Osteoblast (primary cell): ENCODE results near the gene CENPF. TPM values are rescaled to one million over a fixed set of nuclear protein-coding genes. Genes with fewer than 3 reads are reported as not detected.

Source experiments
- DNase-seq: peaks from one replicate; pipeline ENCODE4 v3.0.0; 2011; ENCODE audit warnings: low spot score, mixed read lengths; ENCODE audit not compliant: insufficient read length; ENCODE audit errors: missing footprints
- H2AFZ ChIP-seq: 2 replicates; pipeline ENCODE4 v1.6.0; 2011; ENCODE audit warnings: mild to moderate bottlenecking, low read length
- H3K27ac ChIP-seq: 2 replicates; pipeline ENCODE4 v1.5.1; 2011; ENCODE audit warnings: mild to moderate bottlenecking, low read depth, low read length, moderate library complexity
- H3K27me3 ChIP-seq: 2 replicates; pipeline ENCODE4 v1.6.0; 2012; ENCODE audit warnings: mild to moderate bottlenecking, control low read depth, inconsistent platforms, low read length, moderate library complexity; ENCODE audit not compliant: insufficient read depth
- H3K36me3 ChIP-seq: 2 replicates; pipeline ENCODE4 v1.5.1; 2011; ENCODE audit warnings: mild to moderate bottlenecking, low read length, control low read depth, moderate library complexity; ENCODE audit not compliant: insufficient read depth
- H3K4me1 ChIP-seq: 2 replicates; pipeline ENCODE4 v1.5.1; 2011; ENCODE audit warnings: mild to moderate bottlenecking, low read length, control low read depth, moderate library complexity; ENCODE audit not compliant: insufficient read depth
- H3K4me2 ChIP-seq: 2 replicates; pipeline ENCODE4 v1.6.0; 2011; ENCODE audit warnings: mild to moderate bottlenecking, low read length; ENCODE audit not compliant: insufficient read depth
- H3K4me3 ChIP-seq: fragments of 200-600 bp; sonication (generic); 3 replicates; pipeline ENCODE4 v1.5.1; 2012; ENCODE audit warnings: mild to moderate bottlenecking, low read length, inconsistent platforms; ENCODE audit not compliant: insufficient read depth
- H3K79me2 ChIP-seq: 2 replicates; pipeline ENCODE4 v1.6.0; 2012; ENCODE audit warnings: mild to moderate bottlenecking, low read length, control low read depth, inconsistent platforms; ENCODE audit not compliant: insufficient read depth
- H3K9me3 ChIP-seq: 2 replicates; pipeline ENCODE4 v1.5.1; 2011; ENCODE audit warnings: low read depth, low read length, control low read depth
- H4K20me1 ChIP-seq: 2 replicates; pipeline ENCODE4 v1.6.0; 2012; ENCODE audit warnings: mild to moderate bottlenecking, low read length, control low read depth; ENCODE audit not compliant: insufficient read depth
- total RNA-seq: library from RNA; depleted of rRNA; stranded (reverse); fragments of >200 nt; gene quantifications from 2 replicates; pipeline ENCODE4 v1.2.3, GENCODE V29; 2012
- TF ChIP-seq, protein P1 (sequence below): IDR thresholded peaks from 2 replicates; pipeline ENCODE4 v1.5.1; 2011; ENCODE audit warnings: mild to moderate bottlenecking, low read depth, low read length, moderate library complexity; ENCODE audit errors: extremely low read depth

Gene CENPF
- total RNA-seq, 1 donor = 8.3 TPM

DNA sequence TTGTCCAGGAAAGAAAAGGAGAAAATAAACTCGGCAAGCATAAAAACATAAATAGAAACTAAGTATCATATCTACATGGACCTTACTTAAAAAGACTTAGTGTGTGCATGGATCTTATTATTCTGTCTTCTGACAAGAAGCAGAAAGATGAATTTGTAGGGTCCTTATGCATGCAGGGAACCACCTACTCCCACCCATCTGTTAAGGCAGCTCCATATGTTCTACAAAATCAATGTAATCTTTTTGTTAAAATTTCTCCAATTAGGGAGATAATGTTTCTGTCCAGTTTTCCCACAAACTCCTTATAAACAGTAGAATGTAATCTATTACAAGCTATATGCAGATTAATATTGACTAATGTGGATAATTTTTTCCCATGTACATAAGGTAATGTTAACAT, 37.7 kb upstream of the CENPF start:
- Histone ChIP-seq H3K79me2 (no peaks in the 10 kb centered on the region), H3K4me2 (no peak overlapping the region), H3K36me3 (no peaks in the 10 kb centered on the region), H3K9me3 (no peaks in the 10 kb centered on the region), H3K27ac (no peak overlapping the region), H3K27me3 (no peaks in the 10 kb centered on the region), H4K20me1 (no peaks in the 10 kb centered on the region), H3K4me1 (peaks cover 44% of the 10 kb centered on the region), H3K4me3 (no peak overlapping the region), H2AFZ (no peak overlapping the region)
- TF ChIP-seq, protein P1, sequence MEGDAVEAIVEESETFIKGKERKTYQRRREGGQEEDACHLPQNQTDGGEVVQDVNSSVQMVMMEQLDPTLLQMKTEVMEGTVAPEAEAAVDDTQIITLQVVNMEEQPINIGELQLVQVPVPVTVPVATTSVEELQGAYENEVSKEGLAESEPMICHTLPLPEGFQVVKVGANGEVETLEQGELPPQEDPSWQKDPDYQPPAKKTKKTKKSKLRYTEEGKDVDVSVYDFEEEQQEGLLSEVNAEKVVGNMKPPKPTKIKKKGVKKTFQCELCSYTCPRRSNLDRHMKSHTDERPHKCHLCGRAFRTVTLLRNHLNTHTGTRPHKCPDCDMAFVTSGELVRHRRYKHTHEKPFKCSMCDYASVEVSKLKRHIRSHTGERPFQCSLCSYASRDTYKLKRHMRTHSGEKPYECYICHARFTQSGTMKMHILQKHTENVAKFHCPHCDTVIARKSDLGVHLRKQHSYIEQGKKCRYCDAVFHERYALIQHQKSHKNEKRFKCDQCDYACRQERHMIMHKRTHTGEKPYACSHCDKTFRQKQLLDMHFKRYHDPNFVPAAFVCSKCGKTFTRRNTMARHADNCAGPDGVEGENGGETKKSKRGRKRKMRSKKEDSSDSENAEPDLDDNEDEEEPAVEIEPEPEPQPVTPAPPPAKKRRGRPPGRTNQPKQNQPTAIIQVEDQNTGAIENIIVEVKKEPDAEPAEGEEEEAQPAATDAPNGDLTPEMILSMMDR = no peak
- DNase-seq = no peak

DNA sequence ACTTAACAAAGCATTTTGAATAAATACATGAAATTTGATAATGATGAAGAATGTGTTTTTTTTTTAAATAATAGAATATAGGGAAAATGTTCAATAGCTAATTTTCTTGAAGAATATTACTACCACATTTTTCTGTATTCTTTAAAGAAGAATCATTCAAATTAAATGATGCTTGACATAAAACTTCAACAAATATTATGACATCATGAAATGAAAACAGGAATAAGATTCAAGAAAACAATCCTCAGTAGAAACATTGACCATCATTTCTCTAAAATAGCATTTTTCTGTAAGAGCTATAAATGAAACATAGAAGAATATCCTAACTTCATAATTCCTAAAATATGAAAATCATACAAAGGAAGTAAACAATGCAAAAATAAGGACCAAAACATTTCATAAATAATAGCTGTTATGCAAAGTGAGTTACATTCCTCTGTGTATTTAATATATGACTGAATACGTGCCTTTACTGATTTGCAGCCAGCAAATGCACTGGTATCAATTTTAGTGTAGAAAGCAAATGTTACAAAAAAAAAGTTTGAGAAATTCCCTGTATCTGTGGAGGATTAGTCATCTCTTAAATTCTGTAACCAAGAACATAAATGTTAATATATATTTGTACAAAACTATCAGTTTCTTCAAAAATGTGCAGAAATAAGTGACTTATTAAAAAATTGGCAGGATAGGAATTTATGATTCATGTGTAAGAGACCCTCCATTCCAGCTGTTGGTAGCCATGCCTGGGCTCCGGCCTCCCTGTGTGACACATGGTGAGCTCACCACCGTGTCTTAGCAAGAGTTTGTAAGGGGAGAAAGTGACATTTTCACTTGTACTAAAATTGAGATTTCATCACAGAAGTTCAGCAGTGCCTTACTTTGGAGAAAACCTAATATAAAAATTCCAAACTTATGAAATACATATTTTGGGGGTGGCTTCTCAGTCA, 36.6 kb upstream of the CENPF start:
- DNase-seq = no peak
- H3K4me3 ChIP-seq = no peak overlapping the region
- no peaks in the 10 kb centered on the region for H3K27me3 ChIP-seq
- H3K4me2 ChIP-seq = peak overlapping the region; percentile 38
- no peaks in the 10 kb centered on the region for H3K36me3 ChIP-seq
- no peaks in the 10 kb centered on the region for H3K79me2 ChIP-seq
- H3K9me3 ChIP-seq = no peaks in the 10 kb centered on the region
- peak overlapping the region; percentile 58 for H3K27ac ChIP-seq
- peaks cover 53% of the 10 kb centered on the region for H3K4me1 ChIP-seq
- TF ChIP-seq, protein P1 = no peak
- H4K20me1 ChIP-seq = no peaks in the 10 kb centered on the region
- H2AFZ ChIP-seq = no peak overlapping the region

DNA sequence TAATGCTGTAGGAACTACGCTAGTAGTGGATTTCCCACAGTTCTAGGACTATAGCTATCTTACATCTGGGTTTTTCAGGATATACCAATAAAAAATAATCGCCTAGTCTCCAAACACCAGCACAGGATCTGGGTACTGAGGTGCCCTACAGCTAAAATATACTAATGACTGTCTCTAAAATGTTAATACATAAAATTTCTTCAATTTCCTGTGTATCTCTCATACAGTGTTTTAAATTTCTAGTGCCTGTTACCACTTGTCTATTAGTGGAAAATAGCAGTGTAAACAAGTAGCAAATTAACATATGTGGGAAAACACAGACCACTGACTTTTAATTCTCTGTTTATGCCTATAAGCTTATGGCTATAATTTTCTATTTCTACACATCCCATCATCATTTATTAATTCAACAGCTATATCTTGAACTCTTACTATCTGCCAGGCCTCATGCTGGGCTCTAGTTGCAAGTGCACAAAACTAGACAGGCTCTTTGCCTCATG, 35.5 kb upstream of the CENPF start:
- H2AFZ ChIP-seq = no peak overlapping the region

More for the DNA sequence above, 35.5 kb upstream of the CENPF start:
- Histone ChIP-seq H3K4me3 (no peak overlapping the region), H3K27me3 (no peaks in the 10 kb centered on the region), H3K4me1 (peaks cover 53% of the 10 kb centered on the region), H3K36me3 (no peaks in the 10 kb centered on the region), H3K9me3 (no peaks in the 10 kb centered on the region), H4K20me1 (no peaks in the 10 kb centered on the region), H3K79me2 (no peaks in the 10 kb centered on the region), H3K4me2 (peak overlapping the region; percentile 38), H3K27ac (peak overlapping the region; percentile 58)
- DNase-seq = no peak
- TF ChIP-seq, protein P1 = no peak
